ENCODE data around the gene GRHL1.

GRHL1 gene

GRCh38 chr2:9996321-9996720 lies 44.8 kb downstream of the GRHL1 start:
- H3K79me2 ChIP-seq (ENCODE audit: control insufficient read depth, low read length) = no peaks in the 10 kb centered on the region
- no peaks in the 10 kb centered on the region for H3K4me1 ChIP-seq (ENCODE audit: control insufficient read depth, low read length)
- H3K4me3 ChIP-seq (ENCODE audit: low read length) = no peak overlapping the region
- no peaks in the 10 kb centered on the region for H3K27me3 ChIP-seq (ENCODE audit: control insufficient read depth, low read length)
- H3F3A ChIP-seq (ENCODE audit: control insufficient read depth, insufficient read depth) = no peaks in the 10 kb centered on the region
- no peak overlapping the region for H3K27ac ChIP-seq (ENCODE audit: low read depth, low read length)
- no peaks in the 10 kb centered on the region for H3K9me3 ChIP-seq (ENCODE audit: control insufficient read depth, insufficient read depth, low read length)
- no peaks in the 10 kb centered on the region for H3K9me2 ChIP-seq (replicated peaks; ENCODE audit: control insufficient read depth, low read length)
- no peaks in the 10 kb centered on the region for H3K36me3 ChIP-seq (ENCODE audit: control insufficient read depth, low read length)
- TF ChIP-seq EZH2phosphoT487 (IDR thresholded peaks at IDR 0.05; ENCODE audit: borderline replicate concordance, low read length) = no peak
- TF ChIP-seq, protein P1, sequence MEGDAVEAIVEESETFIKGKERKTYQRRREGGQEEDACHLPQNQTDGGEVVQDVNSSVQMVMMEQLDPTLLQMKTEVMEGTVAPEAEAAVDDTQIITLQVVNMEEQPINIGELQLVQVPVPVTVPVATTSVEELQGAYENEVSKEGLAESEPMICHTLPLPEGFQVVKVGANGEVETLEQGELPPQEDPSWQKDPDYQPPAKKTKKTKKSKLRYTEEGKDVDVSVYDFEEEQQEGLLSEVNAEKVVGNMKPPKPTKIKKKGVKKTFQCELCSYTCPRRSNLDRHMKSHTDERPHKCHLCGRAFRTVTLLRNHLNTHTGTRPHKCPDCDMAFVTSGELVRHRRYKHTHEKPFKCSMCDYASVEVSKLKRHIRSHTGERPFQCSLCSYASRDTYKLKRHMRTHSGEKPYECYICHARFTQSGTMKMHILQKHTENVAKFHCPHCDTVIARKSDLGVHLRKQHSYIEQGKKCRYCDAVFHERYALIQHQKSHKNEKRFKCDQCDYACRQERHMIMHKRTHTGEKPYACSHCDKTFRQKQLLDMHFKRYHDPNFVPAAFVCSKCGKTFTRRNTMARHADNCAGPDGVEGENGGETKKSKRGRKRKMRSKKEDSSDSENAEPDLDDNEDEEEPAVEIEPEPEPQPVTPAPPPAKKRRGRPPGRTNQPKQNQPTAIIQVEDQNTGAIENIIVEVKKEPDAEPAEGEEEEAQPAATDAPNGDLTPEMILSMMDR (IDR thresholded peaks at IDR 0.05; ENCODE audit: low read depth, low read length, poor library complexity, severe bottlenecking) = no peak
- H3K4me2 ChIP-seq (ENCODE audit: low read length) = no peak overlapping the region
- H4K20me1 ChIP-seq (ENCODE audit: control insufficient read depth, insufficient read depth, low read depth, low read length) = no peaks in the 10 kb centered on the region

DNA sequence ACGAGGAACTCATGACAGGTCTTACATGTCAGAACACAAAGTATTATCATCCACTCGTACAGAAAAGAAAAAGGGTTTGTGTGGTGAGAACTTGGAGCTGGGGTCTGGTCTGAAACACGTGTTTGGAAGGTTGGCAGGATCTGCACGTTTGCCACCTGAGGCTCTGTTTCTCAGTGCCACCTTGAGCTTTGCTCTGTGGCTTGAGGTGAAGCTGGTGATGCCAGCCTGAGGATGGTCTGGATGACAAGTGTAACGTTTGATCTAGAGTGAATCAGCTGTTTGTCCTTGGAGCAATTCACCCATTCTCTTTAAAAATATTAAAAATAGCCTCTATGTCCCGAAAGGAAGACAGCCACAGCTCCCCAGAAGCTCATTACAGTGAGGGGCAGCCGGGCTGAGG lies 46.4 kb downstream of the GRHL1 start:
- Histone ChIP-seq H3K9me2 (replicated peaks; ENCODE audit: control insufficient read depth, low read length) (no peaks in the 10 kb centered on the region), H4K20me1 (ENCODE audit: control insufficient read depth, insufficient read depth, low read depth, low read length) (no peaks in the 10 kb centered on the region), H3K36me3 (ENCODE audit: control insufficient read depth, low read length) (no peaks in the 10 kb centered on the region), H3K9me3 (ENCODE audit: control insufficient read depth, insufficient read depth, low read length) (no peaks in the 10 kb centered on the region), H3K4me2 (ENCODE audit: low read length) (no peak overlapping the region), H3F3A (ENCODE audit: control insufficient read depth, insufficient read depth) (no peaks in the 10 kb centered on the region), H3K27me3 (ENCODE audit: control insufficient read depth, low read length) (no peaks in the 10 kb centered on the region), H3K4me3 (ENCODE audit: low read length) (no peak overlapping the region), H3K4me1 (ENCODE audit: control insufficient read depth, low read length) (no peaks in the 10 kb centered on the region), H3K79me2 (ENCODE audit: control insufficient read depth, low read length) (no peaks in the 10 kb centered on the region), H3K27ac (ENCODE audit: low read depth, low read length) (no peak overlapping the region)
- TF ChIP-seq EZH2phosphoT487 (IDR thresholded peaks at IDR 0.05; ENCODE audit: borderline replicate concordance, low read length) = no peak
- TF ChIP-seq, protein P1 (IDR thresholded peaks at IDR 0.05; ENCODE audit: low read depth, low read length, poor library complexity, severe bottlenecking) = no peak

- H3K79me2 ChIP-seq (ENCODE audit: control insufficient read depth, low read length) = no peaks in the 10 kb centered on the region
- H3K27me3 ChIP-seq (ENCODE audit: control insufficient read depth, low read length) = no peaks in the 10 kb centered on the region
- H3K27ac ChIP-seq (ENCODE audit: low read depth, low read length) = no peak overlapping the region
- no peaks in the 10 kb centered on the region for H3K4me1 ChIP-seq (ENCODE audit: control insufficient read depth, low read length)
- H3K4me3 ChIP-seq (ENCODE audit: low read length) = no peak overlapping the region
- no peaks in the 10 kb centered on the region for H3K9me3 ChIP-seq (ENCODE audit: control insufficient read depth, insufficient read depth, low read length)
- H3K9me2 ChIP-seq (replicated peaks; ENCODE audit: control insufficient read depth, low read length) = no peaks in the 10 kb centered on the region
- no peak overlapping the region for H3K4me2 ChIP-seq (ENCODE audit: low read length)
- H3K36me3 ChIP-seq (ENCODE audit: control insufficient read depth, low read length) = no peaks in the 10 kb centered on the region
- no peaks in the 10 kb centered on the region for H4K20me1 ChIP-seq (ENCODE audit: control insufficient read depth, insufficient read depth, low read depth, low read length)
- TF ChIP-seq, protein P1 (IDR thresholded peaks at IDR 0.05; ENCODE audit: low read depth, low read length, poor library complexity, severe bottlenecking) = no peak
- TF ChIP-seq EZH2phosphoT487 (IDR thresholded peaks at IDR 0.05; ENCODE audit: borderline replicate concordance, low read length) = no peak
- H3F3A ChIP-seq (ENCODE audit: control insufficient read depth, insufficient read depth) = no peaks in the 10 kb centered on the region
Observed at GRCh38 chr2:9998916-9999654, 47.6 kb downstream of the GRHL1 start.
